CD14-positive monocyte (primary cell): ENCODE results near the gene VWF. TPM values are rescaled to one million over a fixed set of nuclear protein-coding genes. Genes with fewer than 3 reads are reported as not detected.

ENCODE experiments used
- DNase-seq, 3 donors: peaks; one replicate each; pipeline ENCODE4 v3.0.0-alpha.2; 2011 to 2022
- H2AFZ ChIP-seq: 2 replicates; pipeline ENCODE4 v1.6.0; 2012; ENCODE audit warnings: mild to moderate bottlenecking, low read depth, low read length, inconsistent platforms; ENCODE audit not compliant: insufficient read depth, poor library complexity, severe bottlenecking
- H3K27ac ChIP-seq, 2 donors: 1 replicate in 1 of 2; 2 replicates in 1 of 2; pipeline ENCODE4 v1.5.1; 2012 to 2013; ENCODE audit warnings: low read length in 2 of 2, control low read depth in 1 of 2, inconsistent platforms in 1 of 2, low read depth in 1 of 2, mild to moderate bottlenecking in 1 of 2
- H3K27me3 ChIP-seq, 2 donors: one replicate each; pipeline versions ENCODE4 v1.6.0 to v1.6.1; 2011 to 2013; ENCODE audit warnings: low read length in 2 of 2; ENCODE audit not compliant: control insufficient read depth in 2 of 2, insufficient read depth in 2 of 2
- H3K36me3 ChIP-seq, 2 donors: replicated peaks in 1 of 2; 1 replicate in 1 of 2; 2 replicates in 1 of 2; pipeline versions ENCODE4 v1.5.1 to v1.6.1; 2012 to 2013; ENCODE audit warnings: low read length in 2 of 2, control low read depth in 1 of 2, inconsistent platforms in 1 of 2, mild to moderate bottlenecking in 1 of 2; ENCODE audit not compliant: insufficient read depth in 2 of 2, control insufficient read depth in 1 of 2
- H3K4me1 ChIP-seq, 2 donors: 1 replicate in 1 of 2; 2 replicates in 1 of 2; pipeline versions ENCODE4 v1.5.1 to v1.6.1; 2012 to 2013; ENCODE audit warnings: low read length in 2 of 2, control low read depth in 1 of 2, inconsistent platforms in 1 of 2, mild to moderate bottlenecking in 1 of 2, moderate library complexity in 1 of 2; ENCODE audit not compliant: insufficient read depth in 2 of 2, control insufficient read depth in 1 of 2
- H3K4me2 ChIP-seq: replicated peaks from 2 replicates; pipeline ENCODE3; 2012; ENCODE audit warnings: low read length, moderate library complexity, mild to moderate bottlenecking; ENCODE audit not compliant: poor library complexity, severe bottlenecking; ENCODE audit errors: extremely low read depth
- H3K4me3 ChIP-seq, 3 experiments: fragments of 200-600 bp in 1 of 3; sonication (generic) in 1 of 3; replicated peaks in 1 of 3; 1 replicate in 2 of 3; 2 replicates in 1 of 3; pipeline ENCODE4 v1.5.1; 2011 to 2013; ENCODE audit warnings: low read length in 3 of 3, mild to moderate bottlenecking in 3 of 3, control low read depth in 2 of 3, low read depth in 2 of 3, inconsistent platforms in 1 of 3, moderate library complexity in 1 of 3
- H3K79me2 ChIP-seq: 2 replicates; pipeline ENCODE4 v1.6.0; 2012; ENCODE audit warnings: mild to moderate bottlenecking, control low read depth, inconsistent platforms, low read length, moderate library complexity; ENCODE audit not compliant: insufficient read depth
- H3K9ac ChIP-seq: 2 replicates; pipeline ENCODE4 v1.6.0; 2017; ENCODE audit warnings: low read length, mild to moderate bottlenecking; ENCODE audit not compliant: insufficient read depth, poor library complexity, severe bottlenecking
- H3K9me3 ChIP-seq, 2 donors: replicated peaks in 1 of 2; 1 replicate in 1 of 2; 2 replicates in 1 of 2; pipeline versions ENCODE4 v1.5.1 to v1.6.1; 2012 to 2013; ENCODE audit warnings: low read length in 2 of 2, control low read depth in 1 of 2; ENCODE audit not compliant: control insufficient read depth in 1 of 2, insufficient read depth in 1 of 2
- H4K20me1 ChIP-seq: 2 replicates; pipeline ENCODE4 v1.6.0; 2012; ENCODE audit warnings: mild to moderate bottlenecking, low read length, control low read depth, moderate library complexity; ENCODE audit not compliant: insufficient read depth
- H3K27ac Mint-ChIP-seq, 7 donors: one replicate each; pipeline ENCODE4 v1.8.0; 2020; ENCODE audit warnings: mild to moderate bottlenecking in 7 of 7, mixed read lengths in 7 of 7, moderate library complexity in 6 of 7, inconsistent platforms in 2 of 7
- H3K27me3 Mint-ChIP-seq, 3 donors: one replicate each; pipeline ENCODE4 v1.8.0; 2021 to 2022; ENCODE audit warnings: low read depth in 3 of 3, mild to moderate bottlenecking in 3 of 3, mixed read lengths in 3 of 3, moderate library complexity in 3 of 3, inconsistent platforms in 1 of 3
- H3K36me3 Mint-ChIP-seq, 2 donors: one replicate each; pipeline ENCODE4 v1.8.0; 2020; ENCODE audit warnings: mixed read lengths in 2 of 2, inconsistent platforms in 1 of 2, mild to moderate bottlenecking in 1 of 2
- H3K4me1 Mint-ChIP-seq: one replicate; pipeline ENCODE4 v1.8.0; 2020; ENCODE audit warnings: mild to moderate bottlenecking, mixed read lengths
- H3K4me3 Mint-ChIP-seq, 2 donors: one replicate each; pipeline ENCODE4 v1.8.0; 2020; ENCODE audit warnings: mild to moderate bottlenecking in 2 of 2, mixed read lengths in 2 of 2, moderate library complexity in 1 of 2
- H3K9me3 Mint-ChIP-seq, 7 donors: one replicate each; pipeline ENCODE4 v1.8.0; 2020 to 2022; ENCODE audit warnings: mixed read lengths in 7 of 7, mild to moderate bottlenecking in 6 of 7, moderate library complexity in 6 of 7, inconsistent platforms in 2 of 7
- CTCF ChIP-seq: fragments of 200-600 bp; IDR thresholded peaks from one replicate; pipeline ENCODE4 v1.8.0; 2022; ENCODE audit warnings: antibody characterized with exemption, mild to moderate bottlenecking
- WGBS: methylation state at CpG from one replicate; pipeline ENCODE4 v1.1.5; 2013; ENCODE audit warnings: missing lambda C conversion rate; ENCODE audit not compliant: insufficient coverage; 5-methylcytosine and 5-hydroxymethylcytosine counted together
- intact Hi-C, 2 donors: fragments of 100-400 bp; cut with micrococcal nuclease; formaldehyde crosslinking; loops; one replicate each; pipeline versions ENCODE4 v1.15.0 to v1.15.1; 2023
- polyA plus RNA-seq, 3 donors: library from polyadenylated mRNA; depleted of rRNA in 1 of 3; unstranded in 2 of 3; stranded (reverse) in 1 of 3; fragments of 300-500 nt in 2 of 3; fragments of >200 nt in 1 of 3; fragmentation: Illumina TruSeq in 2 of 3; gene quantifications; 1 replicate in 2 of 3; 2 replicates in 1 of 3; pipeline ENCODE4 v1.2.3, GENCODE V29; 2012 to 2021

Gene VWF
- polyA plus RNA-seq, 3 donors: 0.17 to 0.49 (median 0.48) TPM

GRCh38 chr12:6030081-6030480 is 94.4 kb downstream of the VWF start:
- H2AFZ ChIP-seq: no peak overlapping the region
- DNase-seq: no peak
- no peaks in the 10 kb centered on the region for H3K79me2 ChIP-seq
- H3K9me3 Mint-ChIP-seq: peaks cover 0 to 11% (median 4%) of the 10 kb centered on the region in 7 donors
- no peak for TF ChIP-seq CTCF
- H3K4me1 Mint-ChIP-seq: no peaks in the 10 kb centered on the region
- H3K27me3 ChIP-seq: no peaks in the 10 kb centered on the region
- H3K9me3 ChIP-seq: peaks cover 0 to 4% of the 10 kb centered on the region in 2 donors
- no peaks in the 10 kb centered on the region for H3K36me3 ChIP-seq
- intact Hi-C loops: no loop called here
- no peak overlapping the region for H3K9ac ChIP-seq
- H3K4me1 ChIP-seq: no peaks in the 10 kb centered on the region
- H3K4me2 ChIP-seq: no peak overlapping the region
- no peak overlapping the region for H3K27ac ChIP-seq
- no peak overlapping the region for H3K4me3 ChIP-seq
- H3K36me3 Mint-ChIP-seq: no peaks in the 10 kb centered on the region
- no peak overlapping the region for H3K27ac Mint-ChIP-seq
- WGBS: 82% methylated on average over 1 of the region's 3 CpGs
- H4K20me1 ChIP-seq: no peaks in the 10 kb centered on the region
- peaks cover 2 to 3% (median 2%) of the 10 kb centered on the region in 3 donors for H3K27me3 Mint-ChIP-seq
- H3K4me3 Mint-ChIP-seq: no peak overlapping the region

- WGBS: 86% methylated on average over 3 of the region's 5 CpGs
These were observed 95.1 kb downstream of the VWF start for GRCh38 chr12:6029401-6029800.

More at GRCh38 chr12:6029401-6029800, 95.1 kb downstream of the VWF start:
- Histone ChIP-seq H4K20me1 (no peaks in the 10 kb centered on the region), H3K9ac (no peak overlapping the region), H3K36me3 (no peaks in the 10 kb centered on the region), H3K4me2 (no peak overlapping the region), H3K4me3 (no peak overlapping the region), H3K9me3 (peaks cover 0 to 4% of the 10 kb centered on the region in 2 donors), H3K27me3 (no peaks in the 10 kb centered on the region), H3K4me1 (no peaks in the 10 kb centered on the region), H2AFZ (no peak overlapping the region), H3K27ac (no peak overlapping the region), H3K79me2 (no peaks in the 10 kb centered on the region)
- peaks cover 2 to 3% (median 2%) of the 10 kb centered on the region in 3 donors for H3K27me3 Mint-ChIP-seq
- H3K4me1 Mint-ChIP-seq: no peaks in the 10 kb centered on the region
- H3K4me3 Mint-ChIP-seq: no peak overlapping the region
- no peak for DNase-seq
- intact Hi-C loops: no loop called here
- TF ChIP-seq CTCF: no peak
- peaks cover 0 to 11% (median 4%) of the 10 kb centered on the region in 7 donors for H3K9me3 Mint-ChIP-seq
- no peaks in the 10 kb centered on the region for H3K36me3 Mint-ChIP-seq
- H3K27ac Mint-ChIP-seq: no peak overlapping the region
